Skeletal muscle tissue (tissue), 4 donors: Measurements from ENCODE around the gene PODN. TPM values are rescaled to one million over a fixed set of nuclear protein-coding genes. Genes with fewer than 3 reads are reported as not detected.
A peak's percentile ranks its signal among the peaks of the same experiment; 100 is the strongest.

ENCODE experiments used
- H3K27ac ChIP-seq: one replicate; pipeline ENCODE4 v1.7.0; 2013; ENCODE audit warnings: mild to moderate bottlenecking, low read depth, low read length, inconsistent platforms
- H3K27me3 ChIP-seq, 3 donors: one replicate each; pipeline ENCODE4 v1.7.0; 2013; ENCODE audit warnings: low read length in 3 of 3; ENCODE audit not compliant: control insufficient read depth in 3 of 3, insufficient read depth in 3 of 3
- H3K36me3 ChIP-seq, 3 donors: one replicate each; pipeline ENCODE4 v1.7.0; 2013; ENCODE audit warnings: low read length in 3 of 3; ENCODE audit not compliant: control insufficient read depth in 3 of 3, insufficient read depth in 3 of 3
- H3K4me1 ChIP-seq, 3 donors: one replicate each; pipeline ENCODE4 v1.7.0; 2013; ENCODE audit warnings: low read length in 3 of 3, mild to moderate bottlenecking in 3 of 3; ENCODE audit not compliant: control insufficient read depth in 3 of 3, insufficient read depth in 3 of 3
- H3K4me3 ChIP-seq, 3 donors: one replicate each; pipeline ENCODE4 v1.7.0; 2013; ENCODE audit warnings: low read length in 3 of 3
- H3K9ac ChIP-seq, 3 donors: one replicate each; pipeline ENCODE4 v1.7.0; 2013; ENCODE audit warnings: low read length in 3 of 3, mild to moderate bottlenecking in 3 of 3, moderate library complexity in 2 of 3, low read depth in 1 of 3
- H3K9me3 ChIP-seq, 3 donors: one replicate each; pipeline ENCODE4 v1.7.0; 2013; ENCODE audit warnings: low read length in 3 of 3; ENCODE audit not compliant: control insufficient read depth in 3 of 3
- total RNA-seq: library from RNA; depleted of rRNA; stranded (reverse); fragments of >200 nt; gene quantifications from one replicate; pipeline ENCODE4 v1.2.3, GENCODE V29; 2014
- donor health status: Osteomylitis.

PODN gene
- total RNA-seq, 1 donor from 2014 or later: 3.7 TPM

- H3K9me3 ChIP-seq: no peaks in the 10 kb centered on the region
- no peak overlapping the region for H3K4me3 ChIP-seq
- peak overlapping the region in 1 of 3 donors; percentile 8 for H3K9ac ChIP-seq
- H3K27ac ChIP-seq: no peak overlapping the region
- peaks cover 0 to 10% (median 9%) of the 10 kb centered on the region in 3 donors for H3K4me1 ChIP-seq
- peaks cover under 1 to 2% (median 2%) of the 10 kb centered on the region in 3 donors for H3K36me3 ChIP-seq
- H3K27me3 ChIP-seq: peaks cover 0 to 4% (median 0%) of the 10 kb centered on the region in 3 donors
Measured at GRCh38 chr1:53087332-53088285, 25.6 kb downstream of the PODN start.

- H3K9me3 ChIP-seq: no peaks in the 10 kb centered on the region
- peak overlapping the region in 2 of 3 donors; percentile 35 to 38 for H3K4me3 ChIP-seq
- H3K27me3 ChIP-seq: peaks cover 0 to 4% (median 0%) of the 10 kb centered on the region in 3 donors
- H3K36me3 ChIP-seq: no peaks in the 10 kb centered on the region
- H3K9ac ChIP-seq: peak overlapping the region in 1 of 3 donors; percentile 45
- H3K4me1 ChIP-seq: peaks cover 0 to 10% (median 2%) of the 10 kb centered on the region in 3 donors
- no peak overlapping the region for H3K27ac ChIP-seq
Measured at GRCh38 chr1:53088616-53089300, 26.7 kb downstream of the PODN start.

- H3K27ac ChIP-seq: no peak overlapping the region
- no peaks in the 10 kb centered on the region for H3K36me3 ChIP-seq
- H3K4me3 ChIP-seq: peak overlapping the region; percentile 19 to 41 (median 38)
- peaks cover 0 to 4% (median under 1%) of the 10 kb centered on the region in 3 donors for H3K27me3 ChIP-seq
- peaks cover 0 to 10% (median 6%) of the 10 kb centered on the region in 3 donors for H3K4me1 ChIP-seq
- H3K9ac ChIP-seq: peak overlapping the region in 1 of 3 donors; percentile 62
- H3K9me3 ChIP-seq: no peaks in the 10 kb centered on the region
Measured at GRCh38 chr1:53089478-53090226, 27.6 kb downstream of the PODN start.

- H3K9ac ChIP-seq: peak overlapping the region in 1 of 3 donors; percentile 62
- peaks cover 0 to 7% (median 5%) of the 10 kb centered on the region in 3 donors for H3K27me3 ChIP-seq
- peak overlapping the region; percentile 27 to 41 (median 38) for H3K4me3 ChIP-seq
- no peaks in the 10 kb centered on the region for H3K36me3 ChIP-seq
- H3K9me3 ChIP-seq: no peaks in the 10 kb centered on the region
- peaks cover 0 to 10% (median 6%) of the 10 kb centered on the region in 3 donors for H3K4me1 ChIP-seq
- H3K27ac ChIP-seq: no peak overlapping the region
Measured at GRCh38 chr1:53090227-53091147, 28.5 kb downstream of the PODN start.

GRCh38 chr1:53091841-53092645, 30.0 kb downstream of the PODN start:
- Histone ChIP-seq H3K9me3 (no peaks in the 10 kb centered on the region), H3K36me3 (no peaks in the 10 kb centered on the region), H3K4me3 (no peak overlapping the region), H3K9ac (no peak overlapping the region), H3K4me1 (peaks cover 0 to 8% (median 6%) of the 10 kb centered on the region in 3 donors), H3K27me3 (peaks cover 0 to 8% (median 5%) of the 10 kb centered on the region in 3 donors), H3K27ac (no peak overlapping the region)

GRCh38 chr1:53092659-53093450, 30.8 kb downstream of the PODN start:
- Histone ChIP-seq H3K27ac (no peak overlapping the region), H3K4me1 (peaks cover 0 to 8% (median 6%) of the 10 kb centered on the region in 3 donors), H3K36me3 (no peaks in the 10 kb centered on the region), H3K9ac (no peak overlapping the region), H3K4me3 (no peak overlapping the region), H3K9me3 (no peaks in the 10 kb centered on the region), H3K27me3 (peaks cover 0 to 8% (median 5%) of the 10 kb centered on the region in 3 donors)

- H3K4me3 ChIP-seq: no peak overlapping the region
- H3K36me3 ChIP-seq: no peaks in the 10 kb centered on the region
- no peak overlapping the region for H3K9ac ChIP-seq
- peaks cover 0 to 8% (median 6%) of the 10 kb centered on the region in 3 donors for H3K4me1 ChIP-seq
- no peak overlapping the region for H3K27ac ChIP-seq
- H3K27me3 ChIP-seq: peaks cover 0 to 8% (median 5%) of the 10 kb centered on the region in 3 donors
- H3K9me3 ChIP-seq: no peaks in the 10 kb centered on the region
Measured at GRCh38 chr1:53093451-53093754, 31.4 kb downstream of the PODN start.
